Measurements from ENCODE around the gene GATAD2A.

GATAD2A gene

DNA sequence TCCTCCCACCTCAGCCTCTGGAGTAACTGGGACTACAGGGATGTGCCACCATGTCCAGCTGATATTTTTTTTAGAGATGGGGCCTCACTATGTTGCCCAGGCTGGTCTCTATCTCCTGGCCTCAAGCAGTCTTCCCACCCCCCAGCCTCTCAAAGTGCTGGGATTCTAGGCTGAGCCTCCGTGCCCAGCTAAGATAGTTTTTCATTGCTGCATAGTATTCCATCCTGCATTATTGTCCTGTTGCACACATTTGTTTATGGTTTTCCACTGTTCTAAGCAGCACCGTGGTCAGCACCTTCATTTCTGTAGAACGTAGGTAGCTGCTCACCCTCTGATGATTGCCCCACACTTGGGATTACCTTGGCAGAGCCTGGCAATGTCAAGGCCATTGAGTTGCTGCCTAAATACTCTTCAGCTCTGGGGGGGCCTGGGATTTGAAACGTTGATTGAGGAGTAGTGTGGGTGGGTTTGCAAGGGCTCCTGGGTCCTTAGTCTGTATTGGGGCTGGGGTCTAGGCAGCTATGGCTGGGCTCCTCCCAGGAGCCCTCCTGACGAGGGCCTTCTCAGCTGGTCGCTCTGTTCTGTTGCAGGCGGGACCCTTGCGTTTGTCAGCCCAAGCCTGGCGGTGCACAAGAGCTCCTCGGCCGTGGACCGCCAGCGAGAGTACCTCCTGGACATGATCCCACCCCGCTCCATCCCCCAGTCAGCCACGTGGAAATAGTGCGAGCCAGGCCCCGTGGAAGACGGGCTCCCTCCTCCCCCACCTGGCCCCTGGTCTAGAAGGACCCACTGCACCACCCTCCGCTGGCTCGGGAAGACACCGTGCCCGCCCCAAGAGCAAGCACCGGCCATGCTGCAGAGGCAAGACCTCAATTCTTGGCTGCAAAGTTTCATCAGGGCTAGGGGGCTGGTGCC lies 99.5 kb downstream of the GATAD2A start:
- Histone ChIP-seq H3K27ac (no peak overlapping the region), H3K9ac (no peak overlapping the region), H3K4me2 (no peak overlapping the region), H2AFZ (ENCODE audit: low read depth) (no peak overlapping the region), H3K4me3 (IDR thresholded peaks at IDR 0.05; ENCODE audit: insufficient read depth, low read depth, low read length) (no peak overlapping the region), H3K36me3 (ENCODE audit: insufficient read depth) (peaks cover 2% of the 10 kb centered on the region; the same call in 1 of the 2 replicates), H3K27me3 (ENCODE audit: insufficient read depth, low read depth) (no peaks in the 10 kb centered on the region), H3K4me1 (ENCODE audit: low read depth, poor library complexity, severe bottlenecking) (no peaks in the 10 kb centered on the region), H4K20me1 (ENCODE audit: insufficient read depth) (no peaks in the 10 kb centered on the region), H3K79me2 (ENCODE audit: insufficient read depth, low read depth) (no peaks in the 10 kb centered on the region)
- TF ChIP-seq, protein P1, sequence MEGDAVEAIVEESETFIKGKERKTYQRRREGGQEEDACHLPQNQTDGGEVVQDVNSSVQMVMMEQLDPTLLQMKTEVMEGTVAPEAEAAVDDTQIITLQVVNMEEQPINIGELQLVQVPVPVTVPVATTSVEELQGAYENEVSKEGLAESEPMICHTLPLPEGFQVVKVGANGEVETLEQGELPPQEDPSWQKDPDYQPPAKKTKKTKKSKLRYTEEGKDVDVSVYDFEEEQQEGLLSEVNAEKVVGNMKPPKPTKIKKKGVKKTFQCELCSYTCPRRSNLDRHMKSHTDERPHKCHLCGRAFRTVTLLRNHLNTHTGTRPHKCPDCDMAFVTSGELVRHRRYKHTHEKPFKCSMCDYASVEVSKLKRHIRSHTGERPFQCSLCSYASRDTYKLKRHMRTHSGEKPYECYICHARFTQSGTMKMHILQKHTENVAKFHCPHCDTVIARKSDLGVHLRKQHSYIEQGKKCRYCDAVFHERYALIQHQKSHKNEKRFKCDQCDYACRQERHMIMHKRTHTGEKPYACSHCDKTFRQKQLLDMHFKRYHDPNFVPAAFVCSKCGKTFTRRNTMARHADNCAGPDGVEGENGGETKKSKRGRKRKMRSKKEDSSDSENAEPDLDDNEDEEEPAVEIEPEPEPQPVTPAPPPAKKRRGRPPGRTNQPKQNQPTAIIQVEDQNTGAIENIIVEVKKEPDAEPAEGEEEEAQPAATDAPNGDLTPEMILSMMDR (conservative IDR thresholded peaks at IDR 0.05; ENCODE audit: low read depth, low read length): no peak

DNA sequence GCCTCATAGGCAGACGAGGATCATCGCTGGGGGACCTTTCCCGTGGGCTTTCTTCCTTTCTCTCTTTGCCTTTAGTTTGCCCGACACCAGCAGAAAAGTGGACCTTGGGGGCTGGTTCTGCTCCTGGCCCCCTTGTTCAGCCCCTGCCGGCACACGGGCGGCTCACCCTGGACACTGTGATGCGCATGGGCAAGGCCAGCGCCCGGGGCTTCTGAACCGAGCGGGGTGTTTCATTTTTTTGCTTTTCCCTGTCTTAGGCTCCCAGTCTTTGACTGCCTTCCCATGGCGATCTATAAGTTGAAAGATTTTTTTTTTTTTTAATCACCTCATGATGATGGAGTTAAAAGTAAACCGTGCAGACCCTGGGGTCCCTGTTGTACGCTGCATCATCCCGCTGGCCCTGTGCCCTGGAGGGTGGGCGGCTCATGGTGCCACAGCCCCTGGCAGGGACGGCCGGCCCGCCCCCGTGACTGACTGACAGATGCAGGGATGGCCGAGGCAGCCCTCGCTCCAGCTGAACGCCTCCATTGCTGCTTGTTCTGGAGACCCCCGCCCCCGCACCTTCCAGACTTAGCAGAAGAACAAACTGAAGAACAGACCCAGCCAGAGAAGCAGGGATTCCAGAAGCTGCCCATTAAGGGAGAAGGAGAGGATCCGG lies 100.3 kb downstream of the GATAD2A start:
- Histone ChIP-seq H2AFZ (ENCODE audit: low read depth) (no peak overlapping the region), H3K36me3 (ENCODE audit: insufficient read depth) (peaks cover 2% of the 10 kb centered on the region; the same call in 1 of the 2 replicates), H3K9ac (no peak overlapping the region), H3K27ac (no peak overlapping the region), H3K27me3 (ENCODE audit: insufficient read depth, low read depth) (no peaks in the 10 kb centered on the region), H3K4me3 (IDR thresholded peaks at IDR 0.05; ENCODE audit: insufficient read depth, low read depth, low read length) (no peak overlapping the region), H4K20me1 (ENCODE audit: insufficient read depth) (no peaks in the 10 kb centered on the region), H3K4me1 (ENCODE audit: low read depth, poor library complexity, severe bottlenecking) (no peaks in the 10 kb centered on the region), H3K4me2 (no peak overlapping the region), H3K79me2 (ENCODE audit: insufficient read depth, low read depth) (no peaks in the 10 kb centered on the region)
- TF ChIP-seq, protein P1 (conservative IDR thresholded peaks at IDR 0.05; ENCODE audit: low read depth, low read length): no peak

DNA sequence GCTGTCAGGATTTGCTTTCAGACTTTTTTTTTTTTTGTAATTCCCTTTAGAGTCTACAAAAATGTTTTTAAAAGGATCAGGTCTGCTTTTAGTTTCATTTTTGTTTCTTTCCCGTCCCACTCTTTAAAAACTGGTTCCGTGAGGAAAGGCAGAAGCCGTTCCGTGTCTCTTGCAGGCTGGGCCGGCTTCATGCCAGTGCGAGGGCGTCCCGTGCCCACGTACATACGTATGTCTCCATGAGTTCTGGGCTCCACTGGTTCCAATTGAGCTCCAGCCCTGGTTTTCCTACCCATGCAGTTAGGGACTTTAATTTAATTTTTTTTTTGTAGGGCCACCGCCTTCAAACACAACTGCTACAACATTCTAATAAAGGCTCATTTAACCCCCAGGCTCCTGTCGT lies 101.1 kb downstream of the GATAD2A start:
- Histone ChIP-seq H3K4me1 (ENCODE audit: low read depth, poor library complexity, severe bottlenecking) (no peaks in the 10 kb centered on the region), H3K79me2 (ENCODE audit: insufficient read depth, low read depth) (no peaks in the 10 kb centered on the region), H2AFZ (ENCODE audit: low read depth) (no peak overlapping the region), H3K27ac (no peak overlapping the region), H3K27me3 (ENCODE audit: insufficient read depth, low read depth) (no peaks in the 10 kb centered on the region), H3K4me2 (no peak overlapping the region), H3K9ac (no peak overlapping the region), H3K4me3 (IDR thresholded peaks at IDR 0.05; ENCODE audit: insufficient read depth, low read depth, low read length) (no peak overlapping the region), H4K20me1 (ENCODE audit: insufficient read depth) (no peaks in the 10 kb centered on the region), H3K36me3 (ENCODE audit: insufficient read depth) (0 out of 2 replicates have a peak, but pooled peaks cover 2% of the 10 kb centered on the region)
- TF ChIP-seq, protein P1 (conservative IDR thresholded peaks at IDR 0.05; ENCODE audit: low read depth, low read length): no peak

DNA sequence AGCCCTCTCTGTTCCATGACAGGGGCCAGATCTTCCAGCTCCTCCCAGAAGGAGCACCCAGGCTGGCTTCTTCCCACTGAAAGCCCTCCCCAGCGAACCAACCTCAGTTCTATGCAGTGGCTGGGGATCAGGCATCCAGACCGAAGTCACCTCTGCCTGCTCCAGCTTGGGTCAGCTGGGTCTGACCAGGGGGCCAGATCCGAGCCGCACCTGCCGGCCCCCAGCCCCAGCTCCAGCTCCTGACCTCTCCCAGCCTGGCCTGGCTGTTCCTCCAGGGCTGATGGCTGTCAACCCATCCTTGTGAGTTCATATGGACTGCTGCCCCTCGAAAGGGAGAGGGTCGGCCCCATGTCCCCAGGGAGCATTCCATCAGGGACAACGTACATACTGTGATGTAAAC lies 101.9 kb downstream of the GATAD2A start:
- TF ChIP-seq, protein P1 (conservative IDR thresholded peaks at IDR 0.05; ENCODE audit: low read depth, low read length): no peak
- Histone ChIP-seq H4K20me1 (ENCODE audit: insufficient read depth) (no peaks in the 10 kb centered on the region), H3K4me1 (ENCODE audit: low read depth, poor library complexity, severe bottlenecking) (no peaks in the 10 kb centered on the region), H3K79me2 (ENCODE audit: insufficient read depth, low read depth) (no peaks in the 10 kb centered on the region), H3K27me3 (ENCODE audit: insufficient read depth, low read depth) (no peaks in the 10 kb centered on the region), H3K27ac (no peak overlapping the region), H3K4me2 (no peak overlapping the region), H2AFZ (ENCODE audit: low read depth) (no peak overlapping the region), H3K4me3 (IDR thresholded peaks at IDR 0.05; ENCODE audit: insufficient read depth, low read depth, low read length) (no peak overlapping the region), H3K36me3 (ENCODE audit: insufficient read depth) (0 out of 2 replicates have a peak, but pooled peaks cover 2% of the 10 kb centered on the region), H3K9ac (no peak overlapping the region)
